ENCODE data around the gene KNL1. TPM values are rescaled to one million over a fixed set of nuclear protein-coding genes. Genes with fewer than 3 reads are reported as not detected.

KNL1 gene
- total and polyA plus RNA-seq, 2 of the 8 experiments (the other 6 are each of a cell fraction or from before 2014, with no cell fraction given) = 4.4 to 22.5 TPM

DNA sequence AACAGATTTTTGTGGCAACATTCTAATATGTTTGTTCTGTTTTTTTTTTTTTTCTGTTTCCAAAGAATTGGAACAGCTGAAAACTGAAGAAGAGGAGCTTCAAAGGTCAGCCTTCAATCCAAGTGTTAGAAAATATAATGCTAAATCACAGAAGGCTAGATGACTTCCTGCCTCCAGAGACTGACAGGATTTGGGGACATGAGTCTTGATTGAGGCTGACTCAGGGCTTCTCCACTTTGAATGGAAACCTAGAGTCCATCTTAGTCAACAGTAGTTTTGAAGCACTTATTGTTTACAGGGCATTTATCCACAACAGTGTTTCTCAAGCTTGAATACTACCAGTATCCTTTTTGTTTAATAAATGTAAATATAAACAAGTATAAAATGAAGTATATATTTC is 56.4 kb downstream of the KNL1 start:
- Histone ChIP-seq H3K27ac (ENCODE audit: low read depth, low read length) (no peak overlapping the region), H4K20me1 (replicated peaks in 1 of 2; ENCODE audit: control insufficient read depth in 1 of 2, insufficient read depth in 2 of 2, low read length in 2 of 2) (no peaks in the 10 kb centered on the region)

More for the DNA sequence above, 56.4 kb downstream of the KNL1 start:
- Histone ChIP-seq H3K9ac (replicated peaks in 1 of 4; ENCODE audit: extremely low read depth in 1 of 4, low read depth in 3 of 4, low read length in 3 of 4) (no peak overlapping the region), H3K14ac (ENCODE audit: insufficient read length) (no peak overlapping the region), H2BK20ac (ENCODE audit: low read length) (no peak overlapping the region), H4K8ac (ENCODE audit: extremely low read depth, insufficient read depth, low read length) (no peak overlapping the region), H3K4me3 (ENCODE audit: extremely low read depth in 1 of 4, insufficient read depth in 2 of 4, low read depth in 3 of 4, low read length in 4 of 4) (no peak overlapping the region), H2AK5ac (ENCODE audit: low read depth, low read length) (no peak overlapping the region), H3K4ac (replicated peaks; ENCODE audit: insufficient read length, low read depth, low read length) (no peak overlapping the region), H4K5ac (ENCODE audit: insufficient read length, low read depth, low read length) (no peak overlapping the region), H2BK5ac (ENCODE audit: low read depth, low read length) (no peak overlapping the region), H3K79me2 (ENCODE audit: control insufficient read depth in 1 of 2, insufficient read depth in 2 of 2, low read length in 2 of 2) (no peaks in the 10 kb centered on the region), H3K27me3 (replicated peaks in 1 of 4; ENCODE audit: control insufficient read depth in 3 of 4, extremely low read depth in 1 of 4, insufficient read depth in 3 of 4, low read length in 3 of 4) (no peaks in the 10 kb centered on the region), H3K4me1 (replicated peaks in 1 of 4; ENCODE audit: control insufficient read depth in 3 of 4, insufficient read depth in 4 of 4, low read length in 3 of 4) (no peaks in the 10 kb centered on the region), H3K9me3 (ENCODE audit: insufficient read depth in 2 of 2, low read depth in 1 of 2, low read length in 1 of 2) (no peaks in the 10 kb centered on the region), H3K23ac (ENCODE audit: insufficient read length) (no peak overlapping the region), H3K4me2 (ENCODE audit: insufficient read depth in 1 of 2, low read depth in 2 of 2, low read length in 2 of 2) (no peak overlapping the region), H4K91ac (replicated peaks; ENCODE audit: insufficient read length, low read length) (no peak overlapping the region), H3K79me1 (ENCODE audit: low read depth, low read length) (no peaks in the 10 kb centered on the region), H2BK12ac (ENCODE audit: low read depth, low read length) (no peak overlapping the region), H3K56ac (replicated peaks; ENCODE audit: insufficient read length, low read depth, low read length) (no peak overlapping the region), H2BK15ac (ENCODE audit: low read length) (no peak overlapping the region), H2BK120ac (replicated peaks; ENCODE audit: low read depth, low read length) (no peak overlapping the region), H2AFZ (ENCODE audit: low read length) (no peak overlapping the region), H3K23me2 (ENCODE audit: low read depth, low read length) (no peaks in the 10 kb centered on the region), H3K36me3 (ENCODE audit: control insufficient read depth in 2 of 4, insufficient read depth in 4 of 4, low read length in 3 of 4) (peaks cover 0 to 15% (median under 1%) of the 10 kb centered on the region in 4 experiments; a peak in 3 of 8 replicates), H3K18ac (ENCODE audit: extremely low read depth, low read length) (no peak overlapping the region)
- DNase-seq (ENCODE audit: low read depth in 1 of 2, low spot score in 2 of 2) (no peak), FAIRE-seq (no peak)
- no peak for TF ChIP-seq SUZ12 (IDR thresholded peaks at IDR 0.05; ENCODE audit: low read length)
- no peak for TF ChIP-seq TCF12 (IDR thresholded peaks at IDR 0.05; ENCODE audit: low read depth, low read length)
- TF ChIP-seq YY1 (IDR thresholded peaks at IDR 0.05; ENCODE audit: low read depth, low read length) = no peak
- TF ChIP-seq HDAC2 (IDR thresholded peaks at IDR 0.05; ENCODE audit: borderline replicate concordance in 1 of 2, low read depth in 2 of 2, low read length in 2 of 2) = no peak
- POLR2A ChIA-PET (ENCODE audit: partially characterized antibody) = interaction anchor here (1.6 kb wide), 1 partner anchor 44 kb away, joined by 3 read pairs; the partner anchor contains the start of gene RAD51
- CTCF ChIA-PET (ENCODE audit: partially characterized antibody) = interaction anchor here (0.6 kb wide), 1 partner anchor 376 kb away, joined by 3 read pairs; no protein-coding TSS in a partner anchor

All from H1 (cell line).